Activated CD4-positive, alpha-beta T cell treated with anti-CD3 and anti-CD28 coated beads, Interleukin-10, Interleukin-2, amounts not matched to agents 100 ng/mL and 50 ng/mL, durations not matched to agents 16 hours and 8 hours (primary cell): ENCODE data around the gene ACE2.
"Not testable (repeated sequence)": the region's sequence is repeated elsewhere in the genome, so short reads cannot be mapped to it uniquely, and the experiment has no call there.

Experiments
- DNase-seq: peaks from one replicate; pipeline ENCODE4 v3.0.0-alpha.2; 2020

Gene ACE2

GRCh38 chrX:15600745-15601144 is at the start of gene ACE2:
TSS of gene ACE2 (minus strand) at chrX:15600960. CDS start at chrX:15600911, 49 bp downstream.
- DNase-seq = no peak

GRCh38 chrX:15647510-15647909 is 46.8 kb upstream of the ACE2 start:
- not testable (repeated sequence) for DNase-seq

- no peak for DNase-seq
These were observed 45.8 kb upstream of the ACE2 start for GRCh38 chrX:15646543-15646942.

GRCh38 chrX:15646031-15646430 is 45.3 kb upstream of the ACE2 start:
- DNase-seq = no peak

GRCh38 chrX:15645266-15645665 is 44.5 kb upstream of the ACE2 start:
- DNase-seq = no peak

GRCh38 chrX:15644560-15644872 is 43.8 kb upstream of the ACE2 start:
- DNase-seq = no peak

GRCh38 chrX:15643786-15644559 is 43.2 kb upstream of the ACE2 start:
- no peak for DNase-seq

- DNase-seq = no peak
These were observed 30.9 kb upstream of the ACE2 start for GRCh38 chrX:15631637-15632036.

- no peak for DNase-seq
These were observed 22.3 kb upstream of the ACE2 start for GRCh38 chrX:15623054-15623453.

GRCh38 chrX:15619053-15619755 is 18.4 kb upstream of the ACE2 start:
- DNase-seq = no peak

GRCh38 chrX:15617111-15617510 is 16.4 kb upstream of the ACE2 start:
- DNase-seq = no peak

GRCh38 chrX:15616531-15616930 is 15.8 kb upstream of the ACE2 start:
- no peak for DNase-seq

GRCh38 chrX:15607067-15607466 is 6.3 kb upstream of the ACE2 start:
- DNase-seq = no peak

GRCh38 chrX:15606136-15606535 is 5.4 kb upstream of the ACE2 start:
- no peak for DNase-seq

GRCh38 chrX:15605226-15605625 is 4.5 kb upstream of the ACE2 start:
- no peak for DNase-seq

- no peak for DNase-seq
These were observed 2.0 kb upstream of the ACE2 start for GRCh38 chrX:15602761-15603160.

GRCh38 chrX:15601932-15602331 is 1.2 kb upstream of the ACE2 start:
- no peak for DNase-seq

- no peak for DNase-seq
These were observed 711 bp downstream of the ACE2 start for GRCh38 chrX:15600049-15600448.

- no peak for DNase-seq
These were observed 1.3 kb downstream of the ACE2 start for GRCh38 chrX:15599461-15599860.

- no peak for DNase-seq
These were observed 2.7 kb downstream of the ACE2 start for GRCh38 chrX:15598026-15598425.

- no peak for DNase-seq
These were observed 6.4 kb downstream of the ACE2 start for GRCh38 chrX:15594371-15594770.

GRCh38 chrX:15579778-15580747 is 20.7 kb downstream of the ACE2 start:
- DNase-seq = no peak

GRCh38 chrX:15576019-15576418 is 24.7 kb downstream of the ACE2 start:
- no peak for DNase-seq

GRCh38 chrX:15574017-15574416 is 26.7 kb downstream of the ACE2 start:
- DNase-seq = no peak
